ACHN (cell line): ENCODE results near the gene SCLY.
"Not testable (repeated sequence)": the region's sequence is repeated elsewhere in the genome, so short reads cannot be mapped to it uniquely, and the experiment has no call there.

ENCODE experiments used
- DNase-seq: peaks from one replicate; pipeline ENCODE4 v3.0.0-alpha.2; 2015
- in situ Hi-C: cut with HindIII; loops from 2 replicates; pipeline ENCODE4 v1.10.0; 2017; ENCODE audit warnings: low sequenced_read_pairs, low pct_ligation_motif_present, low pct_unique_long_range_greater_than_20kb

The SCLY gene

GRCh38 chr2:238103465-238104225 is 42.8 kb downstream of the SCLY start:
- DNase-seq, result no peak
- in situ Hi-C loops, result no loop called here

- in situ Hi-C loops, result no loop called here
- DNase-seq, result no peak
Measured at GRCh38 chr2:238104226-238104690, 43.5 kb downstream of the SCLY start.

- in situ Hi-C loops, result no loop called here
- DNase-seq, result no peak
Measured at GRCh38 chr2:238104691-238105371, 44.0 kb downstream of the SCLY start.

- in situ Hi-C loops, result no loop called here
- no peak for DNase-seq
Measured at GRCh38 chr2:238105506-238106338, 44.9 kb downstream of the SCLY start.

- DNase-seq, result no peak
- in situ Hi-C loops, result no loop called here
Measured at GRCh38 chr2:238106339-238106697, 45.5 kb downstream of the SCLY start.

- in situ Hi-C loops, result no loop called here
- DNase-seq, result no peak
Measured at GRCh38 chr2:238106698-238107524, 46.1 kb downstream of the SCLY start.

GRCh38 chr2:238107525-238108422 is 47.0 kb downstream of the SCLY start:
- in situ Hi-C loops, result no loop called here
- no peak for DNase-seq

- in situ Hi-C loops, result no loop called here
- no peak for DNase-seq
Measured at GRCh38 chr2:238108423-238109183, 47.8 kb downstream of the SCLY start.

- DNase-seq, result no peak
- in situ Hi-C loops, result no loop called here
Measured at GRCh38 chr2:238113611-238114010, 52.8 kb downstream of the SCLY start.

- in situ Hi-C loops, result no loop called here
- no peak for DNase-seq
Measured at GRCh38 chr2:238114331-238114841, 53.6 kb downstream of the SCLY start.

- DNase-seq, result no peak
- in situ Hi-C loops, result no loop called here
Measured at GRCh38 chr2:238114851-238115660, 54.3 kb downstream of the SCLY start.

- DNase-seq, in situ Hi-C loops: not testable (repeated sequence)
Measured at GRCh38 chr2:238115709-238116108, 54.9 kb downstream of the SCLY start.

GRCh38 chr2:238116298-238117198 is 55.7 kb downstream of the SCLY start:
- in situ Hi-C loops, result no loop called here

GRCh38 chr2:238117199-238118154 is 56.7 kb downstream of the SCLY start:
- DNase-seq, result no peak

More at GRCh38 chr2:238116298-238117198, 55.7 kb downstream of the SCLY start:
- DNase-seq, result no peak

More at GRCh38 chr2:238117199-238118154, 56.7 kb downstream of the SCLY start:
- in situ Hi-C loops, result no loop called here
